Type B pancreatic cell (in vitro differentiated cells): ENCODE data around the gene KLRF1. TPM values are rescaled to one million over a fixed set of nuclear protein-coding genes. Genes with fewer than 3 reads are reported as not detected.

Source experiments
- DNase-seq: peaks from one replicate; pipeline ENCODE4 v3.0.0; 2021; ENCODE audit warnings: mixed read lengths; ENCODE audit not compliant: unreplicated experiment; ENCODE audit errors: extremely low spot score
- H3K27ac Mint-ChIP-seq: 2 replicates; pipeline ENCODE4 v1.8.0; 2021; ENCODE audit warnings: mild to moderate bottlenecking, mixed read lengths
- H3K27me3 Mint-ChIP-seq: 2 replicates; pipeline ENCODE4 v1.8.0; 2021; ENCODE audit warnings: mixed read lengths
- H3K36me3 Mint-ChIP-seq: 2 replicates; pipeline ENCODE4 v1.8.0; 2021; ENCODE audit warnings: mixed read lengths
- H3K4me1 Mint-ChIP-seq: one replicate; pipeline ENCODE4 v1.8.0; 2021; ENCODE audit warnings: mixed read lengths; ENCODE audit not compliant: unreplicated experiment
- H3K4me3 Mint-ChIP-seq: 2 replicates; pipeline ENCODE4 v1.8.0; 2021; ENCODE audit warnings: mild to moderate bottlenecking, mixed read lengths
- H3K9me3 Mint-ChIP-seq: 2 replicates; pipeline ENCODE4 v1.8.0; 2021; ENCODE audit warnings: mixed read lengths
- CTCF ChIP-seq: fragments of 200-600 bp; sonication (generic); conservative IDR thresholded peaks from 2 replicates; pipeline ENCODE4 v1.5.0; 2021; ENCODE audit warnings: antibody characterized with exemption, mild to moderate bottlenecking
- total RNA-seq: library from RNA; stranded (reverse); gene quantifications from 2 replicates; pipeline ENCODE4 v1.2.1, GENCODE V29; 2021; ENCODE audit warnings: low replicate concordance

KLRF1 gene
- total RNA-seq, 1 donor from 2014 or later = not detected

- Mint-ChIP-seq H3K36me3 (no peaks in the 10 kb centered on the region), H3K27me3 (no peaks in the 10 kb centered on the region), H3K4me1 (no peaks in the 10 kb centered on the region), H3K9me3 (no peaks in the 10 kb centered on the region), H3K27ac (no peak overlapping the region), H3K4me3 (no peak overlapping the region)
- no peak for DNase-seq
- TF ChIP-seq CTCF = no peak
Observed at GRCh38 chr12:9856151-9856550, 28.9 kb downstream of the KLRF1 start.

GRCh38 chr12:9856894-9857293 lies 29.6 kb downstream of the KLRF1 start:
- no peaks in the 10 kb centered on the region for H3K9me3 Mint-ChIP-seq
- TF ChIP-seq CTCF = no peak
- no peak overlapping the region for H3K4me3 Mint-ChIP-seq
- H3K36me3 Mint-ChIP-seq = no peaks in the 10 kb centered on the region
- no peaks in the 10 kb centered on the region for H3K27me3 Mint-ChIP-seq
- no peak for DNase-seq
- H3K4me1 Mint-ChIP-seq = no peaks in the 10 kb centered on the region
- no peak overlapping the region for H3K27ac Mint-ChIP-seq

GRCh38 chr12:9858135-9858534 lies 30.9 kb downstream of the KLRF1 start:
- H3K9me3 Mint-ChIP-seq = no peaks in the 10 kb centered on the region
- no peak overlapping the region for H3K27ac Mint-ChIP-seq
- H3K27me3 Mint-ChIP-seq = no peaks in the 10 kb centered on the region
- H3K36me3 Mint-ChIP-seq = no peaks in the 10 kb centered on the region
- DNase-seq = no peak
- H3K4me1 Mint-ChIP-seq = no peaks in the 10 kb centered on the region
- H3K4me3 Mint-ChIP-seq = no peak overlapping the region
- TF ChIP-seq CTCF = no peak

GRCh38 chr12:9864913-9865675 lies 37.8 kb downstream of the KLRF1 start:
- no peaks in the 10 kb centered on the region for H3K27me3 Mint-ChIP-seq
- H3K9me3 Mint-ChIP-seq = no peaks in the 10 kb centered on the region
- H3K4me1 Mint-ChIP-seq = no peaks in the 10 kb centered on the region
- H3K36me3 Mint-ChIP-seq = no peaks in the 10 kb centered on the region
- no peak for DNase-seq
- no peak overlapping the region for H3K4me3 Mint-ChIP-seq
- no peak overlapping the region for H3K27ac Mint-ChIP-seq
- TF ChIP-seq CTCF = no peak

GRCh38 chr12:9866860-9867269 lies 39.6 kb downstream of the KLRF1 start:
- DNase-seq = no peak
- Mint-ChIP-seq H3K27me3 (no peaks in the 10 kb centered on the region), H3K9me3 (no peaks in the 10 kb centered on the region), H3K4me3 (no peak overlapping the region), H3K4me1 (peaks cover under 1% of the 10 kb centered on the region), H3K27ac (no peak overlapping the region), H3K36me3 (no peaks in the 10 kb centered on the region)
- no peak for TF ChIP-seq CTCF
